Left lung (tissue), 10 donors: ENCODE results near the gene KLHDC4. TPM values are rescaled to one million over a fixed set of nuclear protein-coding genes. Genes with fewer than 3 reads are reported as not detected.

Experiments
- ATAC-seq: fragments of 200-7000 bp; cut with Tn5 transposase; one replicate; pipeline ENCODE4 v1.9.1; 2020; ENCODE audit warnings: moderate library complexity
- DNase-seq, 4 donors: peaks; one replicate each; pipeline ENCODE4 v3.0.0-alpha.2; 2013 to 2020
- H3K27ac ChIP-seq, 2 donors: fragments of 200-600 bp; sonication (generic) in 1 of 2; one replicate each; pipeline versions ENCODE4 v1.5.0 to v1.8.0; 2020 to 2021
- H3K27me3 ChIP-seq, 2 donors: fragments of 200-600 bp; sonication (generic) in 1 of 2; one replicate each; pipeline versions ENCODE4 v1.5.0 to v1.8.0; 2020 to 2021
- H3K36me3 ChIP-seq, 2 donors: fragments of 200-600 bp; sonication (generic) in 1 of 2; one replicate each; pipeline versions ENCODE4 v1.5.0 to v1.8.0; 2020 to 2021
- H3K4me1 ChIP-seq, 2 donors: fragments of 200-600 bp; one replicate each; pipeline ENCODE4 v1.8.0; 2021
- H3K4me3 ChIP-seq, 2 donors: fragments of 200-600 bp; sonication (generic) in 1 of 2; one replicate each; pipeline versions ENCODE4 v1.5.0 to v1.8.0; 2020 to 2021; ENCODE audit warnings: mild to moderate bottlenecking in 1 of 2
- H3K9me3 ChIP-seq, 2 donors: fragments of 200-600 bp; sonication (generic) in 1 of 2; one replicate each; pipeline versions ENCODE4 v1.5.0 to v1.8.0; 2020 to 2021
- CTCF ChIP-seq, 2 donors: fragments of 200-600 bp; sonication (generic) in 1 of 2; IDR thresholded peaks; one replicate each; pipeline versions ENCODE4 v1.5.0 to v1.8.0; 2021; ENCODE audit warnings: antibody characterized with exemption in 2 of 2
- intact Hi-C, 2 donors: fragments of 100-400 bp; cut with DNase I; formaldehyde crosslinking; loops; one replicate each; pipeline versions ENCODE4 v1.11.2 to v1.14.2; 2022
- polyA plus RNA-seq, 6 donors: library from polyadenylated mRNA; unstranded; fragments of 120-200 nt; gene quantifications; one replicate each; pipeline ENCODE4 v1.2.1, GENCODE V29; 2013; ENCODE audit not compliant: insufficient read length in 6 of 6
- total RNA-seq, 2 donors: library from RNA; stranded (reverse); fragmentation: NEBNext Ultra II Directional; extraction: Animal tissue kit (Norgen Biotek cat#: 25700); gene quantifications; one replicate each; pipeline ENCODE4 v1.2.1, GENCODE V29; 2021
- donor health status: DM: no; HTN: yes; CAD: no.
- donor health status: DM: no; HTN: no; CAD: no.

KLHDC4 gene
- total and polyA plus RNA-seq, 8 donors, result 31.3 to 46.7 (median 36.9) TPM

GRCh38 chr16:87665193-87665592 lies 100.6 kb downstream of the KLHDC4 start:
- no peak overlapping the region for H3K27ac ChIP-seq
- no peak for TF ChIP-seq CTCF (IDR thresholded peaks at IDR 0.05)
- no peaks in the 10 kb centered on the region for H3K4me1 ChIP-seq
- H3K36me3 ChIP-seq, result no peaks in the 10 kb centered on the region
- DNase-seq (peak in 1 of 4 donors; percentile 61), ATAC-seq (no peak)
- no peak overlapping the region for H3K4me3 ChIP-seq
- no peaks in the 10 kb centered on the region for H3K9me3 ChIP-seq
- peaks cover 0 to 82% of the 10 kb centered on the region in 2 donors for H3K27me3 ChIP-seq
- intact Hi-C loops, result no loop called here

GRCh38 chr16:87664792-87665191 lies 101.0 kb downstream of the KLHDC4 start:
- peaks cover 0 to 83% of the 10 kb centered on the region in 2 donors for H3K27me3 ChIP-seq
- H3K27ac ChIP-seq, result no peak overlapping the region
- ATAC-seq, result no peak
- H3K4me3 ChIP-seq, result no peak overlapping the region
- DNase-seq, result peak in 1 of 4 donors; percentile 53
- H3K4me1 ChIP-seq, result no peaks in the 10 kb centered on the region
- intact Hi-C loops, result no loop called here
- no peak for TF ChIP-seq CTCF (IDR thresholded peaks at IDR 0.05)
- no peaks in the 10 kb centered on the region for H3K36me3 ChIP-seq
- no peaks in the 10 kb centered on the region for H3K9me3 ChIP-seq

GRCh38 chr16:87662254-87663204 lies 103.3 kb downstream of the KLHDC4 start:
- peaks cover 0 to 77% of the 10 kb centered on the region in 2 donors for H3K27me3 ChIP-seq
- no peak overlapping the region for H3K4me3 ChIP-seq
- H3K27ac ChIP-seq, result no peak overlapping the region
- TF ChIP-seq CTCF (IDR thresholded peaks at IDR 0.05), result no peak
- no peaks in the 10 kb centered on the region for H3K9me3 ChIP-seq
- intact Hi-C loops, result no loop called here
- DNase-seq, result no peak
- no peaks in the 10 kb centered on the region for H3K4me1 ChIP-seq
- no peaks in the 10 kb centered on the region for H3K36me3 ChIP-seq
- ATAC-seq, result no peak

- Histone ChIP-seq H3K4me3 (no peak overlapping the region), H3K36me3 (no peaks in the 10 kb centered on the region), H3K27me3 (peaks cover 0 to 70% of the 10 kb centered on the region in 2 donors), H3K9me3 (no peaks in the 10 kb centered on the region), H3K4me1 (no peaks in the 10 kb centered on the region), H3K27ac (no peak overlapping the region)
- ATAC-seq (peak; percentile 88), DNase-seq (peak; percentile 49 to 66 (median 54))
- no peak for TF ChIP-seq CTCF (IDR thresholded peaks at IDR 0.05)
- intact Hi-C loops, result no loop called here
Observed at GRCh38 chr16:87661561-87661960, 104.2 kb downstream of the KLHDC4 start.

- no peaks in the 10 kb centered on the region for H3K9me3 ChIP-seq
- H3K27me3 ChIP-seq, result peaks cover 0 to 55% of the 10 kb centered on the region in 2 donors
- no peak overlapping the region for H3K4me3 ChIP-seq
- H3K36me3 ChIP-seq, result no peaks in the 10 kb centered on the region
- no peak for ATAC-seq
- H3K4me1 ChIP-seq, result no peaks in the 10 kb centered on the region
- no peak for TF ChIP-seq CTCF (IDR thresholded peaks at IDR 0.05)
- no peak for DNase-seq
- intact Hi-C loops, result no loop called here
- H3K27ac ChIP-seq, result no peak overlapping the region
Observed at GRCh38 chr16:87658564-87659225, 107.1 kb downstream of the KLHDC4 start.
